HG02763 (cell line): ENCODE results near the gene ARHGAP35.

Experiments
- ATAC-seq: cut with Tn5 transposase; IDR thresholded peaks from one replicate; pipeline ENCODE4 v1.9.1; 2021; ENCODE audit warnings: mild to moderate bottlenecking, moderate library complexity; ENCODE audit not compliant: unreplicated experiment

The ARHGAP35 gene

GRCh38 chr19:46901701-46902401 lies 41.1 kb downstream of the ARHGAP35 start:
- no peak for ATAC-seq

- no peak for ATAC-seq
Measured at GRCh38 chr19:46902402-46902766, 41.6 kb downstream of the ARHGAP35 start.

GRCh38 chr19:46903458-46903857 lies 42.7 kb downstream of the ARHGAP35 start:
- no peak for ATAC-seq

GRCh38 chr19:46904114-46905060 lies 43.6 kb downstream of the ARHGAP35 start:
- ATAC-seq: no peak

- ATAC-seq: no peak
Measured at GRCh38 chr19:46906221-46906620, 45.4 kb downstream of the ARHGAP35 start.

GRCh38 chr19:46907880-46908279 lies 47.1 kb downstream of the ARHGAP35 start:
- no peak for ATAC-seq

GRCh38 chr19:46909356-46909755 lies 48.6 kb downstream of the ARHGAP35 start:
- ATAC-seq: no peak
